GM12878 (cell line): ENCODE data around the gene SH2D3A. TPM values are rescaled to one million over a fixed set of nuclear protein-coding genes. Genes with fewer than 3 reads are reported as not detected.

Experiments
- ATAC-seq: fragments of 200-7000 bp; cut with Tn5 transposase; 3 replicates; pipeline ENCODE4 v1.9.1; 2020; ENCODE audit warnings: mild to moderate bottlenecking, moderate library complexity
- BruUV-seq: library from RNA; stranded (reverse); fragments of 400-500 nt; replicated peaks from 2 replicates; lab custom pipeline; 2021; lab: Mats Ljungman, UMichigan
- CTCF ChIA-PET: fragments of 300-600 bp; sonication (Branson Sonifier 250); formaldehyde crosslinking; extraction: SDS; loops from one replicate; lab custom pipeline; 2021; ENCODE audit warnings: inconsistent platforms; lab: Yijun Ruan, JAX
- POLR2A ChIA-PET: fragments of 350-600 bp; formaldehyde crosslinking; extraction: SDS; loops from one replicate; lab custom pipeline; 2021; ENCODE audit warnings: inconsistent platforms; lab: Charles Lee
- RAD21 ChIA-PET: fragments of 300-600 bp; sonication (Branson Sonifier 250); formaldehyde crosslinking; loops from one replicate; lab custom pipeline; 2023; ENCODE audit warnings: antibody characterized with exemption; ENCODE audit not compliant: unreplicated experiment; lab: Charles Lee
- SMC1A ChIA-PET: fragments of 300-600 bp; sonication (Branson Sonifier 250); formaldehyde crosslinking; loops from one replicate; lab custom pipeline; 2023; ENCODE audit not compliant: unreplicated experiment, uncharacterized antibody; lab: Charles Lee
- DNase-seq: peaks from one replicate; pipeline ENCODE4 v3.0.0-alpha.2; 2011; ENCODE audit warnings: low read depth, low spot score
- FAIRE-seq: peaks from 3 replicates; lab custom pipeline; 2011; peaks lifted over from hg19 to GRCh38; lab: Jason Lieb, UNC
- H2AFZ ChIP-seq: 2 replicates; pipeline ENCODE4 v1.6.0; 2011; ENCODE audit warnings: low read depth, low read length, control low read depth; ENCODE audit not compliant: control insufficient read depth
- H3K27ac ChIP-seq: 2 replicates; pipeline ENCODE4 v1.5.1; 2011; ENCODE audit warnings: control low read depth; ENCODE audit not compliant: control insufficient read depth, insufficient read depth
- H3K27me3 ChIP-seq, 2 experiments: replicated peaks in 1 of 2; 2 replicates each; pipeline versions ENCODE4 v1.6.0 to v1.6.1; 2011; ENCODE audit warnings: low read length in 1 of 2; ENCODE audit not compliant: control insufficient read depth in 2 of 2, insufficient read depth in 2 of 2
- H3K36me3 ChIP-seq, 2 experiments: 2 replicates each; pipeline ENCODE4 v1.5.1; 2011; ENCODE audit warnings: low read length in 1 of 2; ENCODE audit not compliant: control insufficient read depth in 2 of 2, insufficient read depth in 2 of 2
- H3K4me1 ChIP-seq: 2 replicates; pipeline ENCODE4 v1.6.1; 2011; ENCODE audit warnings: mild to moderate bottlenecking, low read length, moderate library complexity, mixed read lengths; ENCODE audit not compliant: control insufficient read depth, insufficient read depth
- H3K4me2 ChIP-seq: 2 replicates; pipeline ENCODE4 v1.6.0; 2011; ENCODE audit warnings: control low read depth; ENCODE audit not compliant: control insufficient read depth, insufficient read depth
- H3K4me3 ChIP-seq: fragments of 200-600 bp; sonication (generic); 2 replicates; pipeline ENCODE4 v1.5.1; 2016
- H3K79me2 ChIP-seq: 2 replicates; pipeline ENCODE4 v1.6.0; 2011; ENCODE audit warnings: low read length; ENCODE audit not compliant: control insufficient read depth, insufficient read depth
- H3K9ac ChIP-seq: 2 replicates; pipeline ENCODE4 v1.8.0; 2011; ENCODE audit warnings: low read length, control low read depth, mixed read lengths; ENCODE audit not compliant: control insufficient read depth, insufficient read depth
- H3K9me3 ChIP-seq: replicated peaks from 3 replicates; pipeline ENCODE4 v1.5.1; 2011; ENCODE audit warnings: mild to moderate bottlenecking, low read length; ENCODE audit not compliant: control insufficient read depth, insufficient read depth
- H4K20me1 ChIP-seq: 2 replicates; pipeline ENCODE4 v1.6.0; 2011; ENCODE audit not compliant: control insufficient read depth, insufficient read depth
- CREM ChIP-seq: IDR thresholded peaks from 2 replicates; pipeline ENCODE4 v1.6.1; 2014; ENCODE audit warnings: antibody characterized with exemption, low read depth
- FOXK2 ChIP-seq: fragments of 450-650 bp; IDR thresholded peaks from 2 replicates; pipeline ENCODE4 v1.6.1; 2017; ENCODE audit warnings: mild to moderate bottlenecking, moderate library complexity
- IKZF1 ChIP-seq: fragments of 450-650 bp; conservative IDR thresholded peaks from 2 replicates; pipeline ENCODE4 v1.6.1; 2017; ENCODE audit warnings: antibody characterized with exemption, mild to moderate bottlenecking
- MEF2B ChIP-seq: fragments of 450-650 bp; IDR thresholded peaks from 2 replicates; pipeline ENCODE4 v1.6.1; 2018; ENCODE audit warnings: mild to moderate bottlenecking, moderate library complexity; ENCODE audit not compliant: partially characterized antibody, poor library complexity, severe bottlenecking
- NFIC ChIP-seq: IDR thresholded peaks from 2 replicates; pipeline ENCODE4 v1.6.1; 2012; ENCODE audit warnings: low read depth, mild to moderate bottlenecking, inconsistent platforms, low read length, moderate library complexity
- NFYA ChIP-seq: IDR thresholded peaks from 2 replicates; pipeline ENCODE4 v1.6.1; 2011; ENCODE audit warnings: low read depth, mild to moderate bottlenecking, low read length, improper control_type of control experiment, borderline replicate concordance
- POLR2A ChIP-seq: IDR thresholded peaks from 2 replicates; pipeline ENCODE4 v1.6.1; 2011; ENCODE audit warnings: low read depth, mild to moderate bottlenecking, low read length
- SUZ12 ChIP-seq: fragments of 200-600 bp; sonication (generic); IDR thresholded peaks from one replicate; pipeline ENCODE4 v1.6.1; 2018; ENCODE audit warnings: antibody characterized with exemption, mild to moderate bottlenecking; ENCODE audit not compliant: unreplicated experiment
- ZSCAN29 ChIP-seq: fragments of 450-650 bp; IDR thresholded peaks from 2 replicates; pipeline ENCODE4 v1.6.1; 2017; ENCODE audit warnings: mild to moderate bottlenecking, moderate library complexity
- ZZZ3 ChIP-seq: IDR thresholded peaks from 2 replicates; pipeline ENCODE4 v1.6.1; 2011; ENCODE audit warnings: low read depth; ENCODE audit not compliant: control insufficient read depth, insufficient read length
- WGBS: methylation state at CpG from one replicate; pipeline ENCODE4 v1.1.6; 2016; ENCODE audit warnings: low lambda C conversion rate; ENCODE audit not compliant: insufficient replicate concordance, insufficient coverage; ENCODE audit errors: missing lambda C conversion rate; 5-methylcytosine and 5-hydroxymethylcytosine counted together
- in situ Hi-C: fragments of 300-500 bp; cut with MboI; formaldehyde crosslinking; loops from 9 replicates; pipeline ENCODE4 v1.14.3; 2018; ENCODE audit warnings: mixed read lengths
- intact Hi-C: fragments of 100-400 bp; cut with micrococcal nuclease; formaldehyde crosslinking; loops from one replicate; pipeline ENCODE4 v1.14.2; 2022; ENCODE audit not compliant: unreplicated experiment
- polyA plus RNA-seq, 11 experiments: library from polyadenylated mRNA; depleted of rRNA in 4 of 11; unstranded in 6 of 11; stranded (reverse) in 5 of 11; fragments of >200 nt; fragmentation: Nextera tagmentation in 4 of 11; fragmentation: Illumina TruSeq in 1 of 11; extraction: Ambion mirVana in 4 of 11; extraction: Trizol in 1 of 11; gene quantifications; 1 replicate in 1 of 11; 2 replicates in 10 of 11; pipeline versions ENCODE4 v1.2.1 to v1.2.3, GENCODE V29; 2011 to 2016; ENCODE audit warnings: inconsistent platforms in 2 of 11, missing spikeins in 2 of 11, low read depth in 1 of 11
- total RNA-seq, 4 experiments: library from RNA; depleted of rRNA in 3 of 4; stranded (reverse); fragments of >200 nt in 3 of 4; fragmentation: Illumina TruSeq in 1 of 4; extraction: Trizol in 1 of 4; gene quantifications; 2 replicates each; pipeline versions ENCODE4 v1.2.1 to v1.2.3, GENCODE V29; 2013 to 2021
- TF ChIP-seq, protein P1 (sequence below): fragments of 450-650 bp; formaldehyde crosslinking; IDR thresholded peaks from 2 replicates; pipeline ENCODE4 v1.4.0; 2020; ENCODE audit warnings: mild to moderate bottlenecking, moderate library complexity
- TF ChIP-seq, protein P2 (sequence below): IDR thresholded peaks from 2 replicates; pipeline ENCODE4 v1.6.1; 2011; ENCODE audit warnings: low read depth, low read length, improper control_type of control experiment, borderline replicate concordance

Gene SH2D3A
- total and polyA plus RNA-seq, 10 of the 15 experiments (the other 5 are each of a cell fraction or from before 2014, with no cell fraction given), result 0.77 to 24.4 (median 9.5) TPM

DNA sequence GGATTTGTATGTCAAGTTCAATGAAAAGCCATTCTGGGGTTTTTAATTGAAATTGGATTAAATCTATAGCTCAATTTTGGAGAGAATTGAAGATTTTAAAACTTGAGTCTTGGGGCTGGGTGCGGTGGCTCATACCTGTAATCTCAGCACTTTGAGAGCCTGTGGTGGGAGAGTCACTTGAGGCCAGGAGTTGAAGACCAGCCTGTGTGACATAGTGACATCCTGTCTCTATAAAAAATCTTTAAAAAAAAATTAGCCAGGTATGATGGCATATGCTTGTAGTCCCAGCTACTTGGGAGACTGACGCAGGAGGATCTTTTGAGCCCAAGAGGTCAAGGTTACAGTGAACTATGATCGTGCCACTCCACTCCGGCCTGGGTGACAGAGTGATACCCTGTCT lies 46.4 kb upstream of the SH2D3A start:
- intact Hi-C loops, result no loop called here
- ATAC-seq, result no peak
- H3K4me1 ChIP-seq, result no peaks in the 10 kb centered on the region
- H3K79me2 ChIP-seq, result peaks cover 30% of the 10 kb centered on the region
- in situ Hi-C loops, result no loop called here
- no peak overlapping the region for H3K4me2 ChIP-seq
- RAD21 ChIA-PET, result interaction anchor here (0.6 to 1.0 kb wide), 2 partner anchors 50 to 297 kb away, joined by 3 to 5 read pairs; no protein-coding TSS in a partner anchor
- no peak for FAIRE-seq
- H3K9ac ChIP-seq, result no peak overlapping the region
- no peak overlapping the region for H3K27ac ChIP-seq
- POLR2A ChIA-PET, result interaction anchor here (1.0 to 2.0 kb wide), 4 partner anchors 10 to 14 kb away, joined by 3 to 11 read pairs (median 4); no protein-coding TSS in a partner anchor
- no TSS peak for BruUV-seq
- DNase-seq, result no peak
- SMC1A ChIA-PET, result interaction anchor here (0.8 to 1.6 kb wide), 5 partner anchors 10 to 48 kb away, joined by 3 to 4 read pairs (median 3); no protein-coding TSS in a partner anchor
- H4K20me1 ChIP-seq, result no peaks in the 10 kb centered on the region
- no peak overlapping the region for H3K4me3 ChIP-seq
- no peaks in the 10 kb centered on the region for H3K27me3 ChIP-seq
- H3K9me3 ChIP-seq, result peaks cover 1% of the 10 kb centered on the region; the same call in 1 of the 3 replicates
- no peak overlapping the region for H2AFZ ChIP-seq
- H3K36me3 ChIP-seq, result peaks cover 7 to 10% of the 10 kb centered on the region in 2 experiments; a peak in 3 of 4 replicates
- CTCF ChIA-PET, result interaction anchor here (1.1 kb wide), 1 partner anchor 183 kb away, joined by 3 read pairs; no protein-coding TSS in a partner anchor
- TF ChIP-seq ZZZ3, result no peak
- 94% methylated on average over 4 of the region's 4 CpGs for WGBS

DNA sequence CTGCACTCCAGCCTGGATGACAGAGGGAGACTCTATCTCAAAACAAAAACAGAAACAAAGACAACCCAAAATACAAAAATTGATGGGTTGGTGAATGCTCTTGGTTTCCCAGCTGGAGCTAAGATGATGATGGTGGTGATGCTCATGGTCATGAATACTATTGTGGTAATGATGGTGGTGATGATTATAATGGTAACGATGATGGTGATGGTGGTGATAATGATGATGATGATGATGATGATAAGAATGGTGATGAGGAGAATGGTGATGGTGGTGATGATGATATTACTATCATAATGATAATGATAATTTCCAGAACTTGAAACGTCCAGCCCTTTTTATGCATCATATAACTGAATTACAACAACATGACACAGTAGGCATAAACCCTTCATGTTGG lies 45.4 kb upstream of the SH2D3A start:
- DNase-seq (no peak), ATAC-seq (no peak), FAIRE-seq (no peak)
- TF ChIP-seq NFYA (no peak), SUZ12 (no peak), ZSCAN29 (no peak), IKZF1 (no peak), NFIC (no peak), MEF2B (no peak), CREM (no peak), FOXK2 (no peak), POLR2A (no peak)
- TF ChIP-seq, protein P1, sequence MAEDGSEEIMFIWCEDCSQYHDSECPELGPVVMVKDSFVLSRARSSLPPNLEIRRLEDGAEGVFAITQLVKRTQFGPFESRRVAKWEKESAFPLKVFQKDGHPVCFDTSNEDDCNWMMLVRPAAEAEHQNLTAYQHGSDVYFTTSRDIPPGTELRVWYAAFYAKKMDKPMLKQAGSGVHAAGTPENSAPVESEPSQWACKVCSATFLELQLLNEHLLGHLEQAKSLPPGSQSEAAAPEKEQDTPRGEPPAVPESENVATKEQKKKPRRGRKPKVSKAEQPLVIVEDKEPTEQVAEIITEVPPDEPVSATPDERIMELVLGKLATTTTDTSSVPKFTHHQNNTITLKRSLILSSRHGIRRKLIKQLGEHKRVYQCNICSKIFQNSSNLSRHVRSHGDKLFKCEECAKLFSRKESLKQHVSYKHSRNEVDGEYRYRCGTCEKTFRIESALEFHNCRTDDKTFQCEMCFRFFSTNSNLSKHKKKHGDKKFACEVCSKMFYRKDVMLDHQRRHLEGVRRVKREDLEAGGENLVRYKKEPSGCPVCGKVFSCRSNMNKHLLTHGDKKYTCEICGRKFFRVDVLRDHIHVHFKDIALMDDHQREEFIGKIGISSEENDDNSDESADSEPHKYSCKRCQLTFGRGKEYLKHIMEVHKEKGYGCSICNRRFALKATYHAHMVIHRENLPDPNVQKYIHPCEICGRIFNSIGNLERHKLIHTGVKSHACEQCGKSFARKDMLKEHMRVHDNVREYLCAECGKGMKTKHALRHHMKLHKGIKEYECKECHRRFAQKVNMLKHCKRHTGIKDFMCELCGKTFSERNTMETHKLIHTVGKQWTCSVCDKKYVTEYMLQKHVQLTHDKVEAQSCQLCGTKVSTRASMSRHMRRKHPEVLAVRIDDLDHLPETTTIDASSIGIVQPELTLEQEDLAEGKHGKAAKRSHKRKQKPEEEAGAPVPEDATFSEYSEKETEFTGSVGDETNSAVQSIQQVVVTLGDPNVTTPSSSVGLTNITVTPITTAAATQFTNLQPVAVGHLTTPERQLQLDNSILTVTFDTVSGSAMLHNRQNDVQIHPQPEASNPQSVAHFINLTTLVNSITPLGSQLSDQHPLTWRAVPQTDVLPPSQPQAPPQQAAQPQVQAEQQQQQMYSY, result no peak
- TF ChIP-seq, protein P2, sequence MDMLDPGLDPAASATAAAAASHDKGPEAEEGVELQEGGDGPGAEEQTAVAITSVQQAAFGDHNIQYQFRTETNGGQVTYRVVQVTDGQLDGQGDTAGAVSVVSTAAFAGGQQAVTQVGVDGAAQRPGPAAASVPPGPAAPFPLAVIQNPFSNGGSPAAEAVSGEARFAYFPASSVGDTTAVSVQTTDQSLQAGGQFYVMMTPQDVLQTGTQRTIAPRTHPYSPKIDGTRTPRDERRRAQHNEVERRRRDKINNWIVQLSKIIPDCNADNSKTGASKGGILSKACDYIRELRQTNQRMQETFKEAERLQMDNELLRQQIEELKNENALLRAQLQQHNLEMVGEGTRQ, result no peak
- H3K4me2 ChIP-seq, result no peak overlapping the region
- H3K4me3 ChIP-seq, result no peak overlapping the region
- H3K27ac ChIP-seq, result no peak overlapping the region
- in situ Hi-C loops (no loop called here), intact Hi-C loops (no loop called here)
- H2AFZ ChIP-seq, result no peak overlapping the region
- no peaks in the 10 kb centered on the region for H3K4me1 ChIP-seq
- H3K9ac ChIP-seq, result no peak overlapping the region
- peaks cover 4% of the 10 kb centered on the region for H3K9me3 ChIP-seq
- POLR2A ChIA-PET, result interaction anchor here (1.5 to 2.0 kb wide), 2 partner anchors 9 to 15 kb away, joined by 3 to 11 read pairs; no protein-coding TSS in a partner anchor
- peaks cover 7 to 14% of the 10 kb centered on the region in 2 experiments for H3K36me3 ChIP-seq
- BruUV-seq, result TSS peak; percentile 18
- RAD21 ChIA-PET, result interaction anchor here (1.0 kb wide), 1 partner anchor 296 kb away, joined by 3 read pairs; no protein-coding TSS in a partner anchor
- H3K27me3 ChIP-seq, result no peaks in the 10 kb centered on the region
- no peaks in the 10 kb centered on the region for H4K20me1 ChIP-seq
- WGBS, result 93% methylated on average over 2 of the region's 2 CpGs
- SMC1A ChIA-PET, result interaction anchor here (1.0 to 1.6 kb wide), 4 partner anchors 9 to 49 kb away, joined by 3 to 5 read pairs (median 3); no protein-coding TSS in a partner anchor
- peaks cover 34% of the 10 kb centered on the region for H3K79me2 ChIP-seq
- CTCF ChIA-PET, result interaction anchor here (1.0 kb wide), 1 partner anchor 9 kb away, joined by 3 read pairs; no protein-coding TSS in a partner anchor
